Heart left ventricle (tissue), 13 donors: ENCODE measurements around the gene RAB38.

Experiments used
- CTCF ChIP-seq, 12 donors: fragments of 200-600 bp; sonication (generic) in 4 of 12; IDR thresholded peaks; one replicate each; pipeline versions ENCODE4 v1.5.0 to v1.8.0; 2018 to 2022; ENCODE audit warnings: antibody characterized with exemption in 12 of 12, mild to moderate bottlenecking in 5 of 12
- POLR2A ChIP-seq, 2 donors: fragments of 450-650 bp; IDR thresholded peaks; one replicate each; pipeline ENCODE4 v1.6.1; 2017; ENCODE audit warnings: antibody characterized with exemption in 2 of 2, mild to moderate bottlenecking in 2 of 2, moderate library complexity in 2 of 2
- donor health status: ischemic (EF 13 %, LVEDD 7.1; RV severe dilation, severe dysfunction).
- donor health status: DM: no; HTN: yes; CAD: no.
- donor health status: DM: no; HTN: no; CAD: no.
- donor health status: ischemic (EF 25% LVEDD 6.9; RV normal size, moderate dysfunction).
- donor health status: ischemic (EF 25% LVEDD 5.7; RV mildly dilated, moderate dysfunction).
- donor health status: ischemic (EF 35%, LVEDD 5.7; RV mildly dilated, moderate dysfunction).
- donor health status: nonischemic (EF 11% LVEDD 7.7; RV severe dilation, severe dysfunction).
- donor health status: DM: yes; HTN: yes; CAD: no.
- donor health status: PGD.
- donor health status: ischemic (EF 29% LVEDD 5.4; RV normal size, mild dysfunction).
- donor health status: nonischemic (EF 23%, LVEDD 6.1; RV moderate dilation, normal function).

- no peak for TF ChIP-seq POLR2A (IDR thresholded peaks at IDR 0.05)
- TF ChIP-seq CTCF (IDR thresholded peaks at IDR 0.05), result no peak
Measured at GRCh38 chr11:88169881-88170280, 5.4 kb downstream of the RAB38 start.
